K562 (cell line): ENCODE results near the gene CCDC124. TPM values are rescaled to one million over a fixed set of nuclear protein-coding genes. Genes with fewer than 3 reads are reported as not detected.
"Not testable (repeated sequence)": the region's sequence is repeated elsewhere in the genome, so short reads cannot be mapped to it uniquely, and the experiment has no call there.

ENCODE experiments used
- ATAC-seq: fragments of 200-7000 bp; cut with Tn5 transposase; 3 replicates; pipeline ENCODE4 v1.9.1; 2020; ENCODE audit warnings: moderate library complexity
- BruUV-seq: library from RNA; stranded (reverse); fragments of 400-500 nt; replicated peaks from 2 replicates; lab custom pipeline; 2021; lab: Mats Ljungman, UMichigan
- CTCF ChIA-PET: fragments of 300-600 bp; formaldehyde crosslinking; extraction: SDS; loops from one replicate; lab custom pipeline; 2021; ENCODE audit warnings: low intra/inter-chr PET ratio; lab: Yijun Ruan, JAX
- POLR2A ChIA-PET: fragments of 300-600, 350-650 bp; sonication (Branson Sonifier 250); formaldehyde crosslinking; extraction: SDS; loops from one replicate; lab custom pipeline; 2021; ENCODE audit warnings: antibody characterized with exemption, inconsistent platforms; lab: Yijun Ruan, JAX
- DNase-seq, 4 experiments: peaks; one replicate each; pipeline versions ENCODE4 v3.0.0 to v3.0.0-alpha.2; 2011 to 2018; ENCODE audit warnings: low spot score in 3 of 4, mixed read lengths in 3 of 4; ENCODE audit errors: extremely low read depth in 1 of 4
- FAIRE-seq: peaks from 2 replicates; lab custom pipeline; 2011; peaks lifted over from hg19 to GRCh38; lab: Jason Lieb, UNC
- H2AFZ ChIP-seq: 2 replicates; pipeline ENCODE4 v1.6.0; 2011; ENCODE audit warnings: low read depth, low read length, control low read depth, inconsistent platforms
- H3K27ac ChIP-seq: fragments of 200-600 bp; 3 replicates; pipeline ENCODE4 v1.8.0; 2011; ENCODE audit warnings: low read depth, mild to moderate bottlenecking, control low read depth, inconsistent platforms, low read length, moderate library complexity, mixed read lengths; ENCODE audit errors: extremely low read depth
- H3K27me3 ChIP-seq, 2 experiments: fragments of 300-600 bp in 1 of 2; 2 replicates in 1 of 2; 3 replicates in 1 of 2; pipeline versions ENCODE4 v1.6.0 to v1.8.0; 2011; ENCODE audit warnings: inconsistent platforms in 2 of 2, low read length in 2 of 2, mild to moderate bottlenecking in 1 of 2, mixed read lengths in 1 of 2, moderate library complexity in 1 of 2; ENCODE audit not compliant: control insufficient read depth in 2 of 2, insufficient read depth in 2 of 2
- H3K36me3 ChIP-seq: fragments of 300-600 bp; 3 replicates; pipeline ENCODE4 v1.8.0; 2011; ENCODE audit warnings: mild to moderate bottlenecking, low read length, inconsistent platforms; ENCODE audit not compliant: control insufficient read depth, insufficient read depth
- H3K4me1 ChIP-seq, 2 experiments: fragments of 200-600 bp in 1 of 2; replicated peaks in 1 of 2; 2 replicates in 1 of 2; 3 replicates in 1 of 2; pipeline versions ENCODE4 v1.5.1 to v1.8.0; 2011; ENCODE audit warnings: inconsistent platforms in 2 of 2, low read length in 2 of 2, mild to moderate bottlenecking in 1 of 2, mixed read lengths in 1 of 2, moderate library complexity in 1 of 2; ENCODE audit not compliant: control insufficient read depth in 2 of 2, insufficient read depth in 2 of 2
- H3K4me2 ChIP-seq: 2 replicates; pipeline ENCODE4 v1.6.1; 2011; ENCODE audit warnings: low read length, control low read depth, inconsistent platforms, mixed read lengths; ENCODE audit not compliant: insufficient read depth
- H3K4me3 ChIP-seq: fragments of 200-600 bp; sonication (generic), shearing (Covaris generic); 2 replicates; pipeline ENCODE4 v1.5.1; 2016; ENCODE audit warnings: control low read depth, inconsistent platforms
- H3K79me2 ChIP-seq: fragments of 200-600 bp; 3 replicates; pipeline ENCODE4 v1.8.0; 2011; ENCODE audit warnings: low read length, inconsistent platforms; ENCODE audit not compliant: control insufficient read depth, insufficient read depth
- H3K9ac ChIP-seq, 2 experiments: 2 replicates each; pipeline versions ENCODE4 v1.6.0 to v1.6.1; 2011; ENCODE audit warnings: low read depth in 2 of 2, low read length in 2 of 2, control low read depth in 1 of 2, inconsistent platforms in 1 of 2, mild to moderate bottlenecking in 1 of 2, mixed read lengths in 1 of 2; ENCODE audit not compliant: insufficient read depth in 1 of 2
- H3K9me1 ChIP-seq: one replicate; pipeline ENCODE4 v1.6.0; 2011; ENCODE audit warnings: inconsistent platforms, mild to moderate bottlenecking, low read length, moderate library complexity; ENCODE audit not compliant: control insufficient read depth, insufficient read depth
- H3K9me3 ChIP-seq: replicated peaks from 2 replicates; pipeline ENCODE4 v1.5.1; 2011; ENCODE audit warnings: low read depth, low read length, inconsistent platforms; ENCODE audit not compliant: control insufficient read depth, insufficient read depth
- H4K20me1 ChIP-seq: replicated peaks from 2 replicates; pipeline ENCODE4 v1.6.1; 2011; ENCODE audit warnings: low read length, inconsistent platforms, mixed read lengths; ENCODE audit not compliant: control insufficient read depth, insufficient read depth
- ARID1B ChIP-seq: fragments of 450-650 bp; IDR thresholded peaks from 2 replicates; pipeline ENCODE4 v1.6.1; 2016; ENCODE audit warnings: antibody characterized with exemption, mild to moderate bottlenecking, inconsistent platforms
- NFATC3 ChIP-seq: fragments of 450-650 bp; IDR thresholded peaks from 2 replicates; pipeline ENCODE4 v1.6.1; 2017; ENCODE audit warnings: mild to moderate bottlenecking
- PHTF2 ChIP-seq: fragments of 250-450 bp; sonication (Bioruptor Pico); IDR thresholded peaks from 2 replicates; pipeline ENCODE4 v1.5.0; 2021; ENCODE audit warnings: mild to moderate bottlenecking
- RBM15 ChIP-seq: fragments of 200-400 bp; formaldehyde crosslinking; IDR thresholded peaks from 2 replicates; pipeline ENCODE4 v1.6.1; 2018; ENCODE audit warnings: mild to moderate bottlenecking, low read length, moderate library complexity; ENCODE audit not compliant: insufficient read depth
- SMARCA4 ChIP-seq: fragments of 450-650 bp; IDR thresholded peaks from 2 replicates; pipeline ENCODE4 v1.6.1; 2016
- ZNF431 ChIP-seq: sonication (generic); formaldehyde crosslinking; IDR thresholded peaks from 2 replicates; pipeline ENCODE4 v1.8.0; 2022; ENCODE audit warnings: mild to moderate bottlenecking, missing genetic modification reagents
- WGBS: fragments of 100-300 bp; shearing (Covaris generic); methylation state at CpG from one replicate; pipeline ENCODE4 v1.1.6; 2016; ENCODE audit warnings: low coverage, mixed read lengths; ENCODE audit not compliant: insufficient coverage; ENCODE audit errors: missing lambda C conversion rate; 5-methylcytosine and 5-hydroxymethylcytosine counted together
- in situ Hi-C: fragments of 300-500 bp; cut with MboI; formaldehyde crosslinking; loops from 4 replicates; pipeline ENCODE4 v1.15.0; 2018; ENCODE audit warnings: inconsistent platforms, mixed read lengths
- intact Hi-C: fragments of 100-400 bp; cut with micrococcal nuclease; formaldehyde crosslinking; loops from 2 replicates; pipeline ENCODE4 v1.14.2; 2022
- polyA plus RNA-seq, 8 experiments: library from polyadenylated mRNA; depleted of rRNA in 4 of 8; stranded (reverse) in 5 of 8; unstranded in 3 of 8; fragments of >200 nt; fragmentation: Nextera tagmentation in 2 of 8; fragmentation: Illumina TruSeq in 1 of 8; extraction: Ambion mirVana in 2 of 8; extraction: Trizol in 1 of 8; gene quantifications; 2 replicates each; pipeline versions ENCODE4 v1.2.1 to v1.2.3, GENCODE V29; 2011 to 2014; ENCODE audit warnings: inconsistent platforms in 1 of 8, missing spikeins in 1 of 8
- total RNA-seq, 7 experiments: library from RNA; depleted of rRNA in 6 of 7; stranded (reverse); fragments of >200 nt in 6 of 7; fragmentation: Illumina TruSeq in 2 of 7; extraction: Trizol in 2 of 7; gene quantifications; 2 replicates each; pipeline versions ENCODE4 v1.2.1 to v1.2.3, GENCODE V29; 2011 to 2021; ENCODE audit warnings: low replicate concordance in 1 of 7
- TF ChIP-seq, protein P1 (sequence below): fragments of 250-450 bp; sonication (Bioruptor Pico); IDR thresholded peaks from 2 replicates; pipeline ENCODE4 v1.4.0; 2020; ENCODE audit warnings: mild to moderate bottlenecking

The CCDC124 gene
- total and polyA plus RNA-seq, 9 of the 15 experiments (the other 6 are each of a cell fraction or from before 2014, with no cell fraction given), result 5.8 to 234 (median 40.1) TPM

DNA sequence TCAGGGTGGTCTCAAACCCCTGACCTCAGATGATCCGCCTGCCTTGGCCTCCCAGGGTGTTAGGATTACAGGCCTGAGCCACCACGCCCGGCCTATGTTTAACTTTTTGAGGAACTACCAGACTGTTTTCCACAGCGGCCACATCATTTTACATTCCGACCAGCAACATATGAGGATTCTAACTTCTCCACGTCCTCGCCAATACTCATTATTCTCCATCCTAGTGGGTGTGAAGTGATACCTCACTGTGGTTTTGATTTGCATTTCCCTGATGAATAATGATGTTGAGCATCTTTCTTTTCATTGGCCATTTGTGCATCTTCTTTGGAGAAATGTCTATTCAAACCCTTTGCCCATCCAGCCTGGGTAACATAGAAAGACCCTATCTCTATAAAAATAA, 46.3 kb upstream of the CCDC124 start:
- intact Hi-C loops (no loop called here), in situ Hi-C loops (no loop called here)
- TF ChIP-seq NFATC3, result no peak
- TF ChIP-seq, protein P1, sequence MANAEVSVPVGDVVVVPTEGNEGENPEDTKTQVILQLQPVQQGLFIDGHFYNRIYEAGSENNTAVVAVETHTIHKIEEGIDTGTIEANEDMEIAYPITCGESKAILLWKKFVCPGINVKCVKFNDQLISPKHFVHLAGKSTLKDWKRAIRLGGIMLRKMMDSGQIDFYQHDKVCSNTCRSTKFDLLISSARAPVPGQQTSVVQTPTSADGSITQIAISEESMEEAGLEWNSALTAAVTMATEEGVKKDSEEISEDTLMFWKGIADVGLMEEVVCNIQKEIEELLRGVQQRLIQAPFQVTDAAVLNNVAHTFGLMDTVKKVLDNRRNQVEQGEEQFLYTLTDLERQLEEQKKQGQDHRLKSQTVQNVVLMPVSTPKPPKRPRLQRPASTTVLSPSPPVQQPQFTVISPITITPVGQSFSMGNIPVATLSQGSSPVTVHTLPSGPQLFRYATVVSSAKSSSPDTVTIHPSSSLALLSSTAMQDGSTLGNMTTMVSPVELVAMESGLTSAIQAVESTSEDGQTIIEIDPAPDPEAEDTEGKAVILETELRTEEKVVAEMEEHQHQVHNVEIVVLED (CRISPR knock-in tag), result no peak
- no peak for TF ChIP-seq ARID1B
- TF ChIP-seq SMARCA4, result no peak
- TF ChIP-seq RBM15, result no peak
- no peak for TF ChIP-seq PHTF2 (CRISPR knock-in tag)
- no peak for TF ChIP-seq ZNF431 (CRISPR knock-in tag)
- Histone ChIP-seq H3K79me2 (no peaks in the 10 kb centered on the region), H3K9ac (no peak overlapping the region), H3K4me2 (no peak overlapping the region), H3K4me1 (peaks cover 0 to 10% of the 10 kb centered on the region in 2 experiments; a peak in 2 of 5 replicates), H4K20me1 (peaks cover 1% of the 10 kb centered on the region; the same call in 1 of the 2 replicates), H3K36me3 (no peaks in the 10 kb centered on the region), H3K9me3 (no peaks in the 10 kb centered on the region), H3K27ac (no peak overlapping the region), H2AFZ (no peak overlapping the region), H3K9me1 (peaks cover 2% of the 10 kb centered on the region), H3K4me3 (no peak overlapping the region), H3K27me3 (peaks cover 3 to 13% of the 10 kb centered on the region in 2 experiments; a peak in 3 of 5 replicates)
- no peak for ATAC-seq
- DNase-seq, result no peak
- BruUV-seq, result no TSS peak
- no peak for FAIRE-seq
- ChIA-PET POLR2A (interaction anchor here (0.7 kb wide), 1 partner anchor 392 kb away, joined by 3 read pairs; no protein-coding TSS in a partner anchor), CTCF (no interaction called here)
- WGBS, result 2% methylated on average over 7 of the region's 7 CpGs

DNA sequence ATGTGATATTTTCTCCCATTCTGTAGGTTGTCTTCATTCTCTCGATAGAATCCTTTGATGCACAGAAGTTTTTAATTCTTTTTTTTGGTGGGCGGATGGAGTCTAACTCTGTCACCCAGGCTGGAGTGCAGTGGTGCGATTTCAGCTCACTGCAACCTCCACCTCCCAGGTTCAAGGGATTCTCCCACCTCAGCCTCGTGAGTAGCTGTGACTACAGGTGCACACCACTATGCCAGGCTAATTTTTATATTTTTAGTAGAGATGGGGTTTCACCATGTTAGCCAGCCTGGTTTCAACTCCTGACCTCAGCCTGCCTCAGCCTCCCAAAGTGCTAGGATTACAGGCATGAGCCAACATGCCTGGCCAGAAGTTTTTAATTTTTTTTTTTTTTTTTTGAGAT, 45.6 kb upstream of the CCDC124 start:
- in situ Hi-C loops, intact Hi-C loops, CTCF ChIA-PET, H3K9me3 ChIP-seq, H3K9ac ChIP-seq, H3K79me2 ChIP-seq, ATAC-seq, FAIRE-seq, H2AFZ ChIP-seq, POLR2A ChIA-PET, BruUV-seq, H4K20me1 ChIP-seq, H3K27me3 ChIP-seq, H3K9me1 ChIP-seq, DNase-seq, H3K36me3 ChIP-seq, H3K4me2 ChIP-seq, H3K27ac ChIP-seq, H3K4me3 ChIP-seq: not testable (repeated sequence)
- H3K4me1 ChIP-seq, result peaks cover 0 to 10% of the 10 kb centered on the region in 2 experiments; a peak in 2 of 5 replicates
- 2% methylated on average over 4 of the region's 4 CpGs for WGBS
